Stimulated activated CD8-positive, alpha-beta memory T cell treated with anti-CD3 and anti-CD28 coated beads, Interleukin-4, amount 100 ng/mL, for 4 hours (primary cell): ENCODE measurements around the gene NEMF.
"Not testable (repeated sequence)": the region's sequence is repeated elsewhere in the genome, so short reads cannot be mapped to it uniquely, and the experiment has no call there.

Source experiments
- DNase-seq, 2 donors: peaks; one replicate each; pipeline ENCODE4 v3.0.0-alpha.2; 2020; ENCODE audit warnings: low read depth in 2 of 2, low spot score in 1 of 2

Gene NEMF

DNA sequence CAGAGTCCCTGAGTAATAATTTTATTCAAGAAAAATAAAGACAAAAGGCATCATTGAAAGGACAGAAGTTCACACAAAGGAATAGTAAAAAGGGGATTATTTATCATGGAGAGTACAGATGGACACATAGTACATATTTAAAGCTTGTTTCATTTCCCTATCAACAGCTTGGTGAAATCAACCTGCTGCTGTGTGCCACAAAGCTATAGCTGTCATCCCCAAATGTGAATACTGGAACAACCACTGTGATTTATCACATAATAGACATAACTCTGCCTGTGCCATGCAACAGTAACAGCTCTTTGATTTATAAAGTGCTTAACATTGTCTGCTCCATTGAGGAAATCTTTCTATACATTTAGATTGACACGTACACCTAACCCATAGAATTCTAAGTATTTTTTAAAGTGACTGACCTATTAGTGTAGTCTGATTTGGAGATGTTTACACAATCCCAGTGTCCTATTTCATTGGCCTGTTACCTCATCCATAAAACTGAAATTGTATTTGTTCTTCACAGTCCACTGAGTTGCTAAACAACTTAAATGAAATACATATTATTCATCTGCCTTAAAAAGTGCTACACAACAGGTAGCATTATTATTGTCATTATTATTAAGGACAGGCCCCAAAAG lies 3.3 kb downstream of the NEMF start:
- no peak for DNase-seq

DNA sequence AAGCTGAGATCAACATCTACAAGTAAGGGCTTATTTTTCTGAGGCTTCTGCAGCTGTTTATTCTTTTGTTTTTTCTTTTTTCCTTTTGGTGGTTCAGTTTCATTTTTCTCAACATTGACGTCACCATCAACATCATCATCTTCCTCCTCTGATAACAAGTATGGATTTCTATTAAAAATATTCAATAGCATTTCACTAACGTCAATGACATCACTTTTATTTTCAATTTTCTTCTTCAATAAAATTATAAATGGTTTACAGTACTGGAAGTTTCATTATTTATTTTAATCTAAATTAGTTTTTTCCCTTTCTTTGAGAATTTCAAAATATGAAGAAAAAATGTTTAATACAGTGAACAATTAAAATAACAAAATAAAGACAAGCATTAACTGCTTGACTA lies 23.9 kb downstream of the NEMF start:
- no peak for DNase-seq

DNA sequence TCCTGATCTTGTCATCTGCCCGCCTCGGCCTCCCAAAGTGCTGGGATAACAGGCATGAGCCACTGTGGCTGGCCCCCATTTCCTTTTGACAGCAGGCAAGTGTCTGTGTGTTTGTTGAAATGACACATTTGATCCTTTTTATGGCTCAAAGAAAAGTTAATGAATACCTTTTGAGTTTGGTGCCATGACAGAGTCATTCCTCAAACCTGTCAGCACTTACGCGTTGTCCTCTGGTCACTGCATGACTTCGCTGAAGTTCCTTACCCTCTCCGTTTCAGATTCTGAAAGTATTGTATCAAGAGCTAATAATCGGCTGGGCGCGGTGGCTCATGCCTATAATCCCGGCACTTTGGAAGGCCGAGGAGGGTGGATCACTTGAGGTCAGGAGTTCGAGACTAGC lies 32.4 kb downstream of the NEMF start:
- no peak for DNase-seq

DNA sequence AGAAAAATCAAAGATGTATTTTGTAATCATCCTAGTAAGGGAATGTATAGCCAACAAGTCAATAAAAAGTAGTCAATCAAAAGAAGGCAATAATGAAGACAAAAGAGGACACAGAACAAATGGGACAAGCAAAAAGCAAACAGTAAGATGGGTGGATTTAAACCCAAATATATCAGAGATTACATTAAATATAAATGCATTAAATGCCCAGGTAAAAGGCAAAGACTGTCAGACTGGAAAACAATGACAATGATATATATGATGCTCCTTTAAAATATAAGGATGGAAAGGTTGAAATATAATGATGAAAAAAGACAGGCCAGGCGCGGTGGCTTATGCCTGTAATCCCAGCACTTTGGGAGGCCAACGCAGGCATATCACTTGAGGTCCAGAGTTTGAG lies 35.7 kb downstream of the NEMF start:
- no peak for DNase-seq

DNA sequence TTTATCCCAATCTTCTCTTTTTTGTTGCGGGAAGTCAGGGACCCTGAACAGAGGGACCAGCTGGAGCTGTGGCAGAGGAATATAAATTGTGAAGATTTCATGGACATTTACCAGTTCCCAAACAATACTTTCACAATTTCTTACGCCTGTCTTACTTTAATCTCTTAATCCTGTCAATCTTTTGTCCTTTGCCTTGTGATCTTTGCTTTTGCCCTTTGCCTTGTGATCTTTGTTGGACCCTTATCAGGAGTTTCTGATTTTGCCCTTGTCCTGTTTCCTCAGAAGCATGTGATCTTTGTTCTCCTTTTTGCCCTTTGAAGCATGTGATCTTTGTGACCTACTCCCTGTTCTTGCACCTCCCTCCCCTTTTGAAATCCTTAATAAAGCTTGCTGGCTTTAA lies 36.5 kb downstream of the NEMF start:
- DNase-seq: not testable (repeated sequence)

DNA sequence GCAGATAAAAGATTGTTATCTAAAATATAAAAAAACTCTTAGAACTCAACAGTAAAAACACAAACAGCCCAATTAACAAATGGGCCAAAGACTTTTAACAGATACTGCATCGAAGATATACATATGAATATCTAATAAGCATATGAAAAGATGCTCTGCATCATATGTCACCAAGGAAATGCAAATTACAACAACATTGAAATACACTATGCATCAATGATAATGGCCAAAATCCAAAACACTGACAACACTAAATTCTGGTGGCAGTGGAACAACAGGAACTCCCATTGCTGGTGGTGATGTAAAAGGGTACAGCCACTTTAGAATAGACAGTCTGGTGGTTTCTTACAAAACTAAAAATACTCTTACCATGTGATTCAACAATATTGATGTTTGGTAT lies 43.8 kb downstream of the NEMF start:
- no peak for DNase-seq

DNA sequence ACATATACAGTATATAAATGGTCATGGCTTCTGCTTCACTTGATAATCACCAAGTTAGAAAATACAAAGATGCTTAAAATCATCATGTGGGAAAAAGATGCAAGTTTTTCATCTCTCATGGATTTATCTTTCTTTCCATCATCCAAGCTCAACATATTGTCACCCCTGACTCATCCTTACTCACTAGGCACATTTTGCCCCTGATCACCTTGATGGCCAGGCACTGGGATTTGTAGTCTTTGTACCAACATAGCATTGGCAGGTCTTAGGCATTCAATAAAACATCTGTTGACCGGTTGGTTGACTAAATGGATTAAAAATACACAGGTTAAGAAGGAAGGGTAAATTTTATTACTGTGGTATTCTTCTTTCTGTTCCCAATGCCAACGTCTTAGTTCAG lies 56.6 kb downstream of the NEMF start:
- DNase-seq: no peak

DNA sequence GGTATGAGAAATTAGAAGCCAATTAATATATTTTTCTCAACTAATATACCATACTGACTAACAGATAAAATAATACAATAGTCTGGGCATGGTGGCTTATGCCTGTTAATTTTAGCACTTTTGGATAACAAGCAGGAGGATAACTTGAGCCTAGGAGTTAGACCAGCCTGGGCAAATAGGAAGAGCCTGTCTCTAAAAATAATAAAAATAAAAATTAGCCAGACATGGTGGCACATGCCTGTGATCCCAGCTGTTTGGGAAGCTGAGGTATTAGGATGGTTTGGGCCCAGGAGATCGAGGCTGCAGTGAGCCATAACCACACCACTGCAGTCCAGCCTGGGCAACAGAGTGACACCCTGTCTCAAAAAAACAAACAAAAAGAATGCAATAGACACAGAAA lies 60.0 kb downstream of the NEMF start:
- no peak for DNase-seq

DNA sequence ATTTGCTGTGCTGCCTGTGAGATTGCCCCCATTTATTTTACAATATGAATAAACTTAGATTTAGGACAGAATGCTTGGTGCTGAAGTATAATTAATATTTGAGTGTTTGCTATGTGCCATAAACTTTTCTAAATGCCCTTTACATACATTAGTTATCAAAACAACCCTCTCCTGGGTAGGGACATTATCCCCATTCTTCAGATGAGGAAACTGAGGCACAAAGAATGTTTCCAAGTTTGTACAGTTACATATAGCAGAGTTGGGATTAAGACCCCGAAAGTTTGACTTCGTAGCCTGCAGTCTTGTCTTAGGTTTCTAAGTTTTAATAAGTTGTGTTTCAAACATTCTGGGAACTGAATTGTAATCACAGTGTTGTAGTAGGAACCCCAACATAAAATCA lies 66.3 kb downstream of the NEMF start:
- no peak for DNase-seq

DNA sequence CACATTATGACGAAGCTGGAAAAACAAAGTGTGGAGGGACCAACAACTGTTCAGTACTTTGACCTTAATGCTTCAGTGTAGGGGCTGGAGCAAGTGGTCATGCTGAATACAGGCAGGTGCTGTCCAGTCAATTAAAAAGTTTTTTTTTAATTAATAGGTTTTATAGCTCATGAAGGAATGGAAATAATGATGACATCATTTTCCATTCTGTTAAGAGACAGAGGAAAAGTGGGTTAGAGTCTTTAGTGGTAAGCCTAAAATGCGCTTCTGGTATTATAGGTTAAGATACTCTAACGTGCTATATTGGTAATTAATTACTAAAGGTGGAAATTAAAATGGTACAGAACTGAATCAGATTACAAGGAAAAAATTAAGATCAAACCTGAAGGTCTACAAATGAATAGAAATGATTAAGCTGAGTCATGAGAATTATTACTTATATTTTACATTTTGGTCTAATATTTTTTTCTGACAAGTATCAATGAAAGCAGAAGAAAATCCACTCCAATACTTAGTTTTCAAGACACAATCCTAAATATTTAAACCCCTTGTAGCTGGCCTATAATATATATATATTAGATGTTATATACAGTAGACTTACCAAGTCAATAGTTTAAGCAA lies 69.1 kb downstream of the NEMF start:
- DNase-seq: no peak

DNA sequence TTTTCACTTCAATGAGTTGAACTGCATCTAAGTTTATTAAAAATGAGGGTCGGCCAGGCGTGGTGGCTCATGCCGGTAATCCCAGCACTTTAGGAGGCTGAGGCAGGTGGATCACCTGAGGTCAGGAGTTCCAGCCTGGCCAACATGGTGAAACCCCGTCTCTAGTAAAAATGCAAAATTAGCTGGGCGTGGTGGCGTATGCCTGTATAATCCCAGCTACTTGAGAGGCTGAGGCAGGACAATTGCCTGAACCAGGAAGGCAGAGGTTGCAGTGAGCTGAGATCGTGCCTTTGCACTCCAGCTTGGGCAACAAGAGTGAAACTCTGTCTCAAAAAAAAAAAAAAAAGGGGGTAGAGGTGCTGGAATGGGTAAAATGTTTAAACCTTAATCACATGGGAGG lies 71.5 kb downstream of the NEMF start:
- DNase-seq: not testable (repeated sequence)

DNA sequence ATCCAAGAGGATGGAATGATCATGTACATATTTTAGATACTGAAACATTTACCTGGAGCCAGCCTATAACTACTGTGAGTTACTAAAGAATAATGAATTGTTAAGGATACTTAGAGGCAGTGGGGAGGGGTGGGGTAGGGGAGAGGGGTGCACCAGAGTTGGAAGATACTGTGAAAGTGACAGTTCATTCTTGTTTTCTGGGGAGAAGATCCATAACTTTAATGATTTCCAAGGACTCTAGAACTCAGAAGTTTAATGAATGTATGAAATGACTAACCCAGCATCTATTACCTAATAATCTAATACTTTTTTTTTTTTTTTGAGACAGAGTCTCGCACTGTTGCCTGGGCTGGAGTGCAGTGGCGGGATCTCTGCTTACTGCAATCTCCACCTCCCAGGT lies 74.2 kb downstream of the NEMF start:
- no peak for DNase-seq

DNA sequence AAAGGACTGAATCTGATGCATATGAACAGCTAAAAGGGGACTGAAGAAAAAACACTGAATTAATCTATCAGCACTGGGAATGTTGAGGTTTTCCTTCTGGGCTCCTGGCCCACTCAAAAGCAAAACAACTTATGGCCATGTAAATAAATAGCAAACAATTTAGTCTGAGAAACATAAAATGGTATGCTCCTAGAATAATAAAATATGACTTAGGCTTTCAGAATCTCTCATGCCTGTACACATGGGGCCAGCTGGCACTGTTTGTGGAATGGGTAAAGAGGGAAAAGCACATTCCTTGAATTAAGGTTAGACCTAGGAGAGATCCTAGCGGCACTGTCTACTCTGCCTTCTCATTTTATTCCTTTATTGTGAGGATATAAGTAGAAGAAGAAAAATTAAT lies 78.5 kb downstream of the NEMF start:
- DNase-seq: no peak

DNA sequence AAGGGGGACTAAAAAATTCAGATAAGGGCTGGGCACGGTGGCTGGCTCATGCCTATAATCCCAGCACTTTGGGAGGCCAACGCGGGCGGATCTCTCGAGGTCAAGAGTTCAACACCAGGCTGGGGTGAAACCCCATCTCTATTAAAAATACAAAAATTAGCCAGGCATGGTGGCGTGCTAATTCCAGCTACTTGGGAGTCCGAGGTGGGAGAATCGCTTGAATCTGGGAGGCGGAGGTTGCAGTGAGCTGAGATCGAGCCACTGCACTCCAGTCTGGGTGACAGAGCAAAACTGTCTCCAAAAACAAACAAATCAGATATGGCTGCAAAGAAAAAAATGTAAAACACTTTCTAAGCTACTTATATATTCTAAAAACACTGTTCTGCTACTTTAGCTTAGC lies 80.9 kb downstream of the NEMF start:
- not testable (repeated sequence) for DNase-seq

DNA sequence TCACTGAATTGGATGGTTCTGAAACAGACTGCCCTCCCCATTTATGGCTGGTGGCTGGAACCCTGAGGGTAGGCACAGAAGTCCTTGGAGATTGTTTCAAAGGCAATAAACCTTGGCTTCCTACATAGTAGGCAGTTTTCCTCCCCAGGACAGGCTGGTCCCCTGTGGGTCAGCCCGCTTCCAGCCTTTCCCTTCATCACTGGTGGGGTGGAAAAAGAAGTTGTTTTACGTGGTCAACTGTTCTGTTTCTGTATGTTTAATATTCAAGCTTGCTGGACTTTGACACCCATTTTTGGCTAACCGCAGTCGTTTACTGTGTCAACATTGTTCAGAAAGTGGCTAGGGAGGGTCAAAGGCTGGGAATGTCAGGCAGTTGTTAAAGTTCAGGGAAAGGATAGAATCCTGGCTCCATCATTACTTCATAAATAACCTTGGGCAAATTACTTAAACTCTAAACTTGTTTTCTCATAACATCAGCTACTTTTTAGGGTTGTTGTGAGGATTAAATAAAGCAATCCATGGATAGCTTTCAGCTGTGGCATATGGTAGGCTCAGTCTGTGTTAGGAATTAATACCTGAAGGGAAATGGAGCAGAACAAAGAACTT lies 82.3 kb downstream of the NEMF start:
- DNase-seq: no peak

DNA sequence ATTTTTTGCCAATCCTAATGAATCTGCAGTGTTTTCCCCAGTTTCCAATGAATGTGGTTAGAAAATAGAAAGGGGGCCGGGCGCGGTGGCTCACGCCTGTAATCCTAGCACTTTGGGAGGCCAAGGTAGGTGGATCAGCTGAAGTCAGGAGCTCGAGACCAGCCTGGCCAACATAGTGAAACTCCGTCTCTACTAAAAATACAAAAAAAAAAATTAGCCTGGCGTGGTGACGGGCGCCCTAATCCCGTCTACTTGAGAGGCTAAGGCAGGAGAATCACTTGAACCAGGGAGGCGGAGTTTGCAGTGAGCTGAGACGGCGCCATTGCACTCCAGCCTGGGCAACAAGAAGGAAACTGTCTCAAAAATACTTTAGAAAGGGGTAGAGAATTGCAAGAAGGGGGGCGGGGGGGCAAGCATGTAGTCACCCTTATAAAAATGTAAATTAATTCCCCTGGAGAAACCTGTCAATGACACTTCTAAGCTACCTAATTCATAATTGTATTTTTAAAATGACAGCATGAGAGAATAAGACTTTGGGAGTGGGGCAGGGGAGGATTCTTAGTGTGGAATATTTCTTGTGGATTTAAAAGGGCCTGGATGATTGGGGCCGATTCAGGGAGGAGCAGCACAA lies 82.9 kb downstream of the NEMF start:
- no peak for DNase-seq

DNA sequence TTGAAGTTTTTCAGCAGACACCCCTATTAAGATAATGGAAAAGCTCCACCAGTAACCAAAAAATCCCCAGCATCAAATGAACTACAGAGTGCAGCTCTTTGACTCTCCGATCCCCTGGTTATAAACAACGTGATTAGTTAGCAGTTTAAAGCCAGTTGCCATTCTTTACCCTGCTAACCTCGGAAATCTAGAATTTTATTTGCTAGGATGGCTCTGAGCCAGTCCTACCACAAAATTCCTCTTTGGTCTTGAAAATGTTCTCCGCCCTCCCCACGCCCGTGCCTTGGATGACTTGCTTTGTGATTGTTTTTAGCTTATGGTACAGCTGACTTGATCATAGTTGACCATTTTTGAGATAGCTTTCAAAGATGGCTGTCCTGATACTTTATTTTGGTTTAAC lies 83.4 kb downstream of the NEMF start:
- DNase-seq: no peak

DNA sequence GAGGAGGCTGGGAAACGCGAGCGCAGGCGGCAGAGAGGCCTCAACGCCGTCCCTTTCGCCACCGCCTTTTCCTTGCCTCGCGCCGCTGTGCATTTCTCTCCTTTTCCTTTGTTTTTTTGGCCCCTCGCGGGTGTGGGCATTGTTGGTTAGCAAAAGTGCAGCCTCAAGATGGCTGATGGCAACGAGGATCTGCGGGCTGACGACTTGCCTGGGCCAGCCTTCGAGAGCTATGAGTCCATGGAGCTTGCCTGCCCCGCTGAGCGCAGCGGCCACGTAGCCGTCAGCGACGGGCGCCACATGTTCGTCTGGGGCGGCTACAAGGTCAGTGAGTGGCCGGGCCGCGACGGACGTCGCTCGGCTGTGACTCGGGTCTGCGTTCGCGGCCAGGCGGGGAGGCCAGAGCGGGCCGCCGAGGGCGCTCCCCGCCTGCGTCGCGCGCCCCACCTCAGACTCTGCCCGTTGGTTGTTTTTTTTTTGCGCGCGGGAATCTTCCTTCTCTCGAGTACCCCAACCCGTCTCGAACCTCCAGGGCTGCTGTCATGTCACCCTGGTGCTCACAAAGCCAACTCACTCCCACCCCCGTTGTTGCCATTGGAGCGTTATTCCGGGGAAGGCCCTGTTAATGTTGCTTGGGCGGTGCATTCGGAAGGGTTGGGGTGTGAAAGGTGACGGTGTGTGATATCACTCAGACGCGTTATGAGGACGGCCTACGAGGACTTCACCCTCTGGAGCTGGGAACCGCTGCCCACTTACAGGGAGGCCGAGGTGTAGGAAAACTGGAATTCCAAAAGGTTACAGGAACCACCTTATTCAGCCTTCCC lies 84.1 kb downstream of the NEMF start:
- peak; percentile 28 to 48 for DNase-seq

DNA sequence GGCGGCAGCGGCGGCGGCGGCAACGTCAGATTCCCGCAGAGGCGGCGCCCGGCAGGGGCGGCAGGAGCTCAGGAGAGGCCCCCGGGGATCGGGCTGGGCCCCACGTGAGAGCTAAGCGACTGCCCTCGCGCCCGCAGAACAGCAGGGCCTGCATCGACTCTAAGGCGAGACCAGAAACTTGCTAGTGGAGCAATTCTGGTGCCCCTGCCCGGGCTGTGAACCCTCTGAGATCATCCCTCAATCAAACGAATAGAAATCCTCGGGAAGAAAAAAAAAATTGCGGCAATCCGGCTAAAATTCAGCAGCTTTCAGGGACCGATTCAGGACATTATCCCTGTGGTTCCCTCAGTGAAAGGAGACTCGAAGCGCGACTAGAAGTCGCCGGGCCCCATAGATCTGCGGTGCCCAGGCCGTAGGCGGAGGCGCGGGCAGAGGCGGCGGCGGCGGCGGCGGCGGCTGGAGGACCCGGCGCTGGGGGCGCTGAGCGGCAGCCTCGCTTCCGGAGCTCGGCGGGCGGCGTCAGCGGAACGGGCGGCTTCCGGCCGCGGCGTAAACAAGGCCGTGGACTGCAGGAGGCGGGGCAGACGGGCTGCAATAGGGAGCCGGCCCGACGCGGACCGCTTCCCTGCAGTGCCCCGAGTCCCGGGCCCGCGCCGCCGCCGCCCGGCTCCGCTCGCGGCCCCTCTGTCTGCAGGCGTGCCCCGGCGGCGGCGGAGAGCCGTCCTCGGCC lies 84.9 kb downstream of the NEMF start, which contains the start of gene KLHDC2:
KLHDC2 (plus strand) TSS at position 583 of the 730 bp plus-strand sequence. CDS start 316 bp downstream, outside the sequence.
- DNase-seq: peak; percentile 66 to 79

DNA sequence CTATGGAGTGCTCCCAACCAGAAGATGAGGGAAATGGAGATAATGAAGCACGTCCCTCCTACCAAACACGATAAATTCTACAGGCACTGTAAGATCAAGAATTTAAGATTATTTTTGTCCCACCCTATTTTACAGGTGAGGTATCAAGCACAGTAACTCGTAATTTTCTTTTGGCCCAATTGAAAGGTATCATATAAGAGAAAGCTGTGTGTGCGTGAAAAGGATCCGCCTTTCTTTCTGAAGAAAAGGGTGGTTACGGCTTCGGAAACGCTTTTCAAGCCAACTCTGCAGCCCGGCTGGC lies 85.4 kb downstream of the NEMF start:
- no peak for DNase-seq

DNA sequence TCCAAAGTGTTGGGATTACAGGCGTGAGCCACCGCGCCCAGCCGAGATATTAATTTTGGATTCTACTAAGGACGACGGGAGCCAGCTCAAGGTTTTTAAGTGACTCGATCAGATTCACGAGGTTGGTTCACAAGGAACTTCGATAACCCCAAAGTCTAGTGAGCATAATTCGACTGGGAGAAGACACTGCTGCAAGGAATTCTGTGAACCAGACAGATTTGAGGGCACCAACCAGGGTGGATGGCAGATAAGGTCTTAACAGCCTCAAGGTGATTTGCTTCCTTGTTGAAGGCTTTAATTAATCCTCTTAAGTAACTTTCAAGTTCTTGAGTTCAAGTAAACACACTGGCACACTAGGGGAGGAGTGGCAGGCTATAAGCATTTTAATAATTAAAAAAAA lies 85.7 kb downstream of the NEMF start:
- no peak for DNase-seq
